GM12878 (cell line): ENCODE results near the gene C3orf22. TPM values are rescaled to one million over a fixed set of nuclear protein-coding genes. Genes with fewer than 3 reads are reported as not detected.

Experiments
- ATAC-seq: fragments of 200-7000 bp; cut with Tn5 transposase; 3 replicates; pipeline ENCODE4 v1.9.1; 2020; ENCODE audit warnings: mild to moderate bottlenecking, moderate library complexity
- BruUV-seq: library from RNA; stranded (reverse); fragments of 400-500 nt; replicated peaks from 2 replicates; lab custom pipeline; 2021; lab: Mats Ljungman, UMichigan
- CTCF ChIA-PET: fragments of 300-600 bp; sonication (Branson Sonifier 250); formaldehyde crosslinking; extraction: SDS; loops from one replicate; lab custom pipeline; 2021; ENCODE audit warnings: inconsistent platforms; lab: Yijun Ruan, JAX
- POLR2A ChIA-PET: fragments of 350-600 bp; formaldehyde crosslinking; extraction: SDS; loops from one replicate; lab custom pipeline; 2021; ENCODE audit warnings: inconsistent platforms; lab: Charles Lee
- RAD21 ChIA-PET: fragments of 300-600 bp; sonication (Branson Sonifier 250); formaldehyde crosslinking; loops from one replicate; lab custom pipeline; 2023; ENCODE audit warnings: antibody characterized with exemption; ENCODE audit not compliant: unreplicated experiment; lab: Charles Lee
- SMC1A ChIA-PET: fragments of 300-600 bp; sonication (Branson Sonifier 250); formaldehyde crosslinking; loops from one replicate; lab custom pipeline; 2023; ENCODE audit not compliant: unreplicated experiment, uncharacterized antibody; lab: Charles Lee
- DNase-seq: peaks from one replicate; pipeline ENCODE4 v3.0.0-alpha.2; 2011; ENCODE audit warnings: low read depth, low spot score
- FAIRE-seq: peaks from 3 replicates; lab custom pipeline; 2011; peaks lifted over from hg19 to GRCh38; lab: Jason Lieb, UNC
- H2AFZ ChIP-seq: 2 replicates; pipeline ENCODE4 v1.6.0; 2011; ENCODE audit warnings: low read depth, low read length, control low read depth; ENCODE audit not compliant: control insufficient read depth
- H3K27ac ChIP-seq: 2 replicates; pipeline ENCODE4 v1.5.1; 2011; ENCODE audit warnings: control low read depth; ENCODE audit not compliant: control insufficient read depth, insufficient read depth
- H3K27me3 ChIP-seq, 2 experiments: replicated peaks in 1 of 2; 2 replicates each; pipeline versions ENCODE4 v1.6.0 to v1.6.1; 2011; ENCODE audit warnings: low read length in 1 of 2; ENCODE audit not compliant: control insufficient read depth in 2 of 2, insufficient read depth in 2 of 2
- H3K36me3 ChIP-seq, 2 experiments: 2 replicates each; pipeline ENCODE4 v1.5.1; 2011; ENCODE audit warnings: low read length in 1 of 2; ENCODE audit not compliant: control insufficient read depth in 2 of 2, insufficient read depth in 2 of 2
- H3K4me1 ChIP-seq: 2 replicates; pipeline ENCODE4 v1.6.1; 2011; ENCODE audit warnings: mild to moderate bottlenecking, low read length, moderate library complexity, mixed read lengths; ENCODE audit not compliant: control insufficient read depth, insufficient read depth
- H3K4me2 ChIP-seq: 2 replicates; pipeline ENCODE4 v1.6.0; 2011; ENCODE audit warnings: control low read depth; ENCODE audit not compliant: control insufficient read depth, insufficient read depth
- H3K4me3 ChIP-seq: fragments of 200-600 bp; sonication (generic); 2 replicates; pipeline ENCODE4 v1.5.1; 2016
- H3K79me2 ChIP-seq: 2 replicates; pipeline ENCODE4 v1.6.0; 2011; ENCODE audit warnings: low read length; ENCODE audit not compliant: control insufficient read depth, insufficient read depth
- H3K9ac ChIP-seq: 2 replicates; pipeline ENCODE4 v1.8.0; 2011; ENCODE audit warnings: low read length, control low read depth, mixed read lengths; ENCODE audit not compliant: control insufficient read depth, insufficient read depth
- H3K9me3 ChIP-seq: replicated peaks from 3 replicates; pipeline ENCODE4 v1.5.1; 2011; ENCODE audit warnings: mild to moderate bottlenecking, low read length; ENCODE audit not compliant: control insufficient read depth, insufficient read depth
- H4K20me1 ChIP-seq: 2 replicates; pipeline ENCODE4 v1.6.0; 2011; ENCODE audit not compliant: control insufficient read depth, insufficient read depth
- CBX5 ChIP-seq: sonication (generic); IDR thresholded peaks from 2 replicates; pipeline ENCODE4 v1.6.1; 2016; ENCODE audit warnings: low read depth, moderate library complexity, mild to moderate bottlenecking, inconsistent platforms
- CTCF ChIP-seq, 3 experiments: IDR thresholded peaks in 2 of 3; conservative IDR thresholded peaks in 1 of 3; 2 replicates each; pipeline ENCODE4 v1.5.1; 2011; ENCODE audit warnings: low read depth in 3 of 3, low read length in 3 of 3, mild to moderate bottlenecking in 3 of 3, control low read depth in 2 of 3, moderate library complexity in 2 of 3, inconsistent platforms in 1 of 3, mixed read lengths in 1 of 3; ENCODE audit not compliant: control insufficient read depth in 2 of 3, insufficient read depth in 1 of 3; ENCODE audit errors: extremely low read depth in 1 of 3
- ETV6 ChIP-seq, 2 experiments: fragments of 450-650 bp in 1 of 2; IDR thresholded peaks in 1 of 2; conservative IDR thresholded peaks in 1 of 2; 2 replicates each; pipeline ENCODE4 v1.6.1; 2014; ENCODE audit warnings: antibody characterized with exemption in 1 of 2, borderline replicate concordance in 1 of 2, low read depth in 1 of 2, mild to moderate bottlenecking in 1 of 2, moderate library complexity in 1 of 2
- FOXK2 ChIP-seq: fragments of 450-650 bp; IDR thresholded peaks from 2 replicates; pipeline ENCODE4 v1.6.1; 2017; ENCODE audit warnings: mild to moderate bottlenecking, moderate library complexity
- LARP7 ChIP-seq: fragments of 450-650 bp; IDR thresholded peaks from 2 replicates; pipeline ENCODE4 v1.6.1; 2017; ENCODE audit warnings: mild to moderate bottlenecking
- MAX ChIP-seq: IDR thresholded peaks from 2 replicates; pipeline ENCODE4 v1.6.1; 2012; ENCODE audit warnings: low read depth, low read length, improper control_type of control experiment
- RAD51 ChIP-seq: fragments of 450-650 bp; IDR thresholded peaks from 2 replicates; pipeline ENCODE4 v1.6.1; 2016; ENCODE audit warnings: moderate library complexity, mild to moderate bottlenecking, inconsistent platforms
- USF2 ChIP-seq: IDR thresholded peaks from 2 replicates; pipeline ENCODE4 v1.6.1; 2011; ENCODE audit warnings: low read depth, low read length, improper control_type of control experiment, borderline replicate concordance
- ZBED1 ChIP-seq: IDR thresholded peaks from 2 replicates; pipeline ENCODE4 v1.6.1; 2016; ENCODE audit warnings: borderline replicate concordance
- ZBTB11 ChIP-seq: fragments of 450-650 bp; formaldehyde crosslinking; IDR thresholded peaks from 2 replicates; pipeline ENCODE4 v1.5.0; 2022; ENCODE audit warnings: mild to moderate bottlenecking, missing genetic modification characterization
- ZBTB4 ChIP-seq: fragments of 450-650 bp; formaldehyde crosslinking; IDR thresholded peaks from 2 replicates; pipeline ENCODE4 v1.4.0; 2022; ENCODE audit warnings: mild to moderate bottlenecking, moderate library complexity
- WGBS: methylation state at CpG from one replicate; pipeline ENCODE4 v1.1.6; 2016; ENCODE audit warnings: low lambda C conversion rate; ENCODE audit not compliant: insufficient replicate concordance, insufficient coverage; ENCODE audit errors: missing lambda C conversion rate; 5-methylcytosine and 5-hydroxymethylcytosine counted together
- in situ Hi-C: fragments of 300-500 bp; cut with MboI; formaldehyde crosslinking; loops from 9 replicates; pipeline ENCODE4 v1.14.3; 2018; ENCODE audit warnings: mixed read lengths
- intact Hi-C: fragments of 100-400 bp; cut with micrococcal nuclease; formaldehyde crosslinking; loops from one replicate; pipeline ENCODE4 v1.14.2; 2022; ENCODE audit not compliant: unreplicated experiment
- polyA plus RNA-seq, 11 experiments: library from polyadenylated mRNA; depleted of rRNA in 4 of 11; unstranded in 6 of 11; stranded (reverse) in 5 of 11; fragments of >200 nt; fragmentation: Nextera tagmentation in 4 of 11; fragmentation: Illumina TruSeq in 1 of 11; extraction: Ambion mirVana in 4 of 11; extraction: Trizol in 1 of 11; gene quantifications; 1 replicate in 1 of 11; 2 replicates in 10 of 11; pipeline versions ENCODE4 v1.2.1 to v1.2.3, GENCODE V29; 2011 to 2016; ENCODE audit warnings: inconsistent platforms in 2 of 11, missing spikeins in 2 of 11, low read depth in 1 of 11
- total RNA-seq, 4 experiments: library from RNA; depleted of rRNA in 3 of 4; stranded (reverse); fragments of >200 nt in 3 of 4; fragmentation: Illumina TruSeq in 1 of 4; extraction: Trizol in 1 of 4; gene quantifications; 2 replicates each; pipeline versions ENCODE4 v1.2.1 to v1.2.3, GENCODE V29; 2013 to 2021

C3orf22 gene
- total and polyA plus RNA-seq, 10 of the 15 experiments (the other 5 are each of a cell fraction or from before 2014, with no cell fraction given): not detected

GRCh38 chr3:126547721-126548120 lies 11.0 kb downstream of the C3orf22 start (continued):
- TF ChIP-seq ZBTB4 (CRISPR knock-in tag) (no peak), RAD51 (no peak)

- Histone ChIP-seq H3K9ac (no peak overlapping the region), H3K27me3 (peaks cover 3 to 10% of the 10 kb centered on the region in 2 experiments; a peak in 3 of 4 replicates), H3K4me1 (no peaks in the 10 kb centered on the region), H2AFZ (no peak overlapping the region), H3K9me3 (no peaks in the 10 kb centered on the region), H4K20me1 (no peaks in the 10 kb centered on the region), H3K36me3 (no peaks in the 10 kb centered on the region), H3K27ac (no peak overlapping the region), H3K4me2 (no peak overlapping the region), H3K4me3 (no peak overlapping the region), H3K79me2 (no peaks in the 10 kb centered on the region)
- POLR2A ChIA-PET: no interaction called here
- CTCF ChIA-PET: no interaction called here
- in situ Hi-C loops (no loop called here), intact Hi-C loops (no loop called here)
- SMC1A ChIA-PET: no interaction called here
- no TSS peak for BruUV-seq
- ATAC-seq (no peak), FAIRE-seq (no peak), DNase-seq (no peak)
- RAD21 ChIA-PET: no interaction called here
- WGBS: 11% methylated on average over 8 of the region's 8 CpGs
- TF ChIP-seq MAX: no peak
- no peak for TF ChIP-seq FOXK2
- no peak for TF ChIP-seq ZBTB11 (CRISPR knock-in tag)
- no peak for TF ChIP-seq LARP7
- no peak for TF ChIP-seq USF2
- no peak for TF ChIP-seq ETV6 (conservative IDR thresholded peaks at IDR 0.05 in 1 of 2, IDR thresholded peaks at IDR 0.05 in 1 of 2; ENCODE audit: borderline replicate concordance in 1 of 2, low read depth in 1 of 2)
- no peak for TF ChIP-seq ZBED1
- no peak for TF ChIP-seq CTCF (IDR thresholded peaks at IDR 0.05 in 2 of 3, conservative IDR thresholded peaks at IDR 0.05 in 1 of 3; ENCODE audit: control insufficient read depth in 2 of 3, extremely low read depth in 1 of 3, insufficient read depth in 1 of 3, low read depth in 3 of 3, low read length in 3 of 3)
- no peak for TF ChIP-seq CBX5
Measured at GRCh38 chr3:126546549-126547239, 12.0 kb downstream of the C3orf22 start.
